ENCODE results near the gene ZNF337.
"Not testable (repeated sequence)": the region's sequence is repeated elsewhere in the genome, so short reads cannot be mapped to it uniquely, and the experiment has no call there.

ZNF337 gene

GRCh38 chr20:25692499-25692898, 4.2 kb downstream of the ZNF337 start:
- no peak for DNase-seq (ENCODE audit: low read depth)

GRCh38 chr20:25690427-25690826, 6.2 kb downstream of the ZNF337 start:
- no peaks in the 10 kb centered on the region for H3K27me3 ChIP-seq (replicated peaks; ENCODE audit: control insufficient read depth, insufficient read depth, low read length)
- no peaks in the 10 kb centered on the region for H3K36me3 ChIP-seq (ENCODE audit: control insufficient read depth, insufficient read depth, low read length, severe bottlenecking)
- no peak overlapping the region for H3K4me3 ChIP-seq (ENCODE audit: low read length)
- no peak for DNase-seq (ENCODE audit: low read depth)
- H3K4me1 ChIP-seq (ENCODE audit: control insufficient read depth, insufficient read depth, low read length), result peaks cover under 1% of the 10 kb centered on the region
- H3K9ac ChIP-seq (ENCODE audit: low read length), result no peak overlapping the region
- H3K9me3 ChIP-seq (ENCODE audit: control insufficient read depth, low read length), result no peaks in the 10 kb centered on the region

More at GRCh38 chr20:25692499-25692898, 4.2 kb downstream of the ZNF337 start:
- H3K27me3 ChIP-seq (replicated peaks; ENCODE audit: control insufficient read depth, insufficient read depth, low read length), result no peaks in the 10 kb centered on the region
- H3K4me1 ChIP-seq (ENCODE audit: control insufficient read depth, insufficient read depth, low read length), result peaks cover 4% of the 10 kb centered on the region
- no peaks in the 10 kb centered on the region for H3K36me3 ChIP-seq (ENCODE audit: control insufficient read depth, insufficient read depth, low read length, severe bottlenecking)
- no peaks in the 10 kb centered on the region for H3K9me3 ChIP-seq (ENCODE audit: control insufficient read depth, low read length)
- no peak overlapping the region for H3K4me3 ChIP-seq (ENCODE audit: low read length)
- no peak overlapping the region for H3K9ac ChIP-seq (ENCODE audit: low read length)

GRCh38 chr20:25686081-25687067, 10.3 kb downstream of the ZNF337 start:
- no peaks in the 10 kb centered on the region for H3K4me1 ChIP-seq (ENCODE audit: control insufficient read depth, insufficient read depth, low read length)
- no peak overlapping the region for H3K4me3 ChIP-seq (ENCODE audit: low read length)
- no peaks in the 10 kb centered on the region for H3K9me3 ChIP-seq (ENCODE audit: control insufficient read depth, low read length)
- DNase-seq (ENCODE audit: low read depth), result no peak
- H3K27me3 ChIP-seq (replicated peaks; ENCODE audit: control insufficient read depth, insufficient read depth, low read length), result no peaks in the 10 kb centered on the region
- no peak overlapping the region for H3K9ac ChIP-seq (ENCODE audit: low read length)
- peaks cover 15% of the 10 kb centered on the region for H3K36me3 ChIP-seq (ENCODE audit: control insufficient read depth, insufficient read depth, low read length, severe bottlenecking)

GRCh38 chr20:25685276-25686080, 11.2 kb downstream of the ZNF337 start:
- DNase-seq (ENCODE audit: low read depth), result no peak
- no peaks in the 10 kb centered on the region for H3K27me3 ChIP-seq (replicated peaks; ENCODE audit: control insufficient read depth, insufficient read depth, low read length)
- peaks cover 24% of the 10 kb centered on the region for H3K36me3 ChIP-seq (ENCODE audit: control insufficient read depth, insufficient read depth, low read length, severe bottlenecking)
- H3K9ac ChIP-seq (ENCODE audit: low read length), result no peak overlapping the region
- H3K4me3 ChIP-seq (ENCODE audit: low read length), result no peak overlapping the region
- H3K9me3 ChIP-seq (ENCODE audit: control insufficient read depth, low read length), result no peaks in the 10 kb centered on the region
- H3K4me1 ChIP-seq (ENCODE audit: control insufficient read depth, insufficient read depth, low read length), result no peaks in the 10 kb centered on the region

GRCh38 chr20:25683826-25684225, 12.8 kb downstream of the ZNF337 start:
- not testable (repeated sequence) for H3K9ac ChIP-seq (ENCODE audit: low read length); H3K4me1 ChIP-seq (ENCODE audit: control insufficient read depth, insufficient read depth, low read length); H3K27me3 ChIP-seq (replicated peaks; ENCODE audit: control insufficient read depth, insufficient read depth, low read length); H3K9me3 ChIP-seq (ENCODE audit: control insufficient read depth, low read length); DNase-seq (ENCODE audit: low read depth); H3K4me3 ChIP-seq (ENCODE audit: low read length)
- peaks cover 26% of the 10 kb centered on the region for H3K36me3 ChIP-seq (ENCODE audit: control insufficient read depth, insufficient read depth, low read length, severe bottlenecking)

- H3K4me3 ChIP-seq (ENCODE audit: low read length), result no peak overlapping the region
- H3K36me3 ChIP-seq (ENCODE audit: control insufficient read depth, insufficient read depth, low read length, severe bottlenecking), result peaks cover 33% of the 10 kb centered on the region
- no peaks in the 10 kb centered on the region for H3K27me3 ChIP-seq (replicated peaks; ENCODE audit: control insufficient read depth, insufficient read depth, low read length)
- H3K4me1 ChIP-seq (ENCODE audit: control insufficient read depth, insufficient read depth, low read length), result no peaks in the 10 kb centered on the region
- DNase-seq (ENCODE audit: low read depth), result no peak
- H3K9me3 ChIP-seq (ENCODE audit: control insufficient read depth, low read length), result no peaks in the 10 kb centered on the region
- H3K9ac ChIP-seq (ENCODE audit: low read length), result no peak overlapping the region
These were observed 13.6 kb downstream of the ZNF337 start for GRCh38 chr20:25683050-25683449.

- Histone ChIP-seq H3K27me3 (replicated peaks; ENCODE audit: control insufficient read depth, insufficient read depth, low read length) (no peaks in the 10 kb centered on the region), H3K4me3 (ENCODE audit: low read length) (no peak overlapping the region), H3K9ac (ENCODE audit: low read length) (no peak overlapping the region), H3K36me3 (ENCODE audit: control insufficient read depth, insufficient read depth, low read length, severe bottlenecking) (peaks cover 57% of the 10 kb centered on the region), H3K9me3 (ENCODE audit: control insufficient read depth, low read length) (no peaks in the 10 kb centered on the region), H3K4me1 (ENCODE audit: control insufficient read depth, insufficient read depth, low read length) (peaks cover 24% of the 10 kb centered on the region)
- peak; percentile 62 for DNase-seq (ENCODE audit: low read depth)
These were observed 20.4 kb downstream of the ZNF337 start for GRCh38 chr20:25676164-25676809.

GRCh38 chr20:25675161-25675560, 21.5 kb downstream of the ZNF337 start:
- no peaks in the 10 kb centered on the region for H3K9me3 ChIP-seq (ENCODE audit: control insufficient read depth, low read length)

GRCh38 chr20:25672659-25673235, 23.9 kb downstream of the ZNF337 start:
- peaks cover 39% of the 10 kb centered on the region for H3K36me3 ChIP-seq (ENCODE audit: control insufficient read depth, insufficient read depth, low read length, severe bottlenecking)

More at GRCh38 chr20:25675161-25675560, 21.5 kb downstream of the ZNF337 start:
- Histone ChIP-seq H3K4me1 (ENCODE audit: control insufficient read depth, insufficient read depth, low read length) (peaks cover 27% of the 10 kb centered on the region), H3K4me3 (ENCODE audit: low read length) (no peak overlapping the region), H3K9ac (ENCODE audit: low read length) (no peak overlapping the region), H3K36me3 (ENCODE audit: control insufficient read depth, insufficient read depth, low read length, severe bottlenecking) (peaks cover 48% of the 10 kb centered on the region), H3K27me3 (replicated peaks; ENCODE audit: control insufficient read depth, insufficient read depth, low read length) (no peaks in the 10 kb centered on the region)
- DNase-seq (ENCODE audit: low read depth), result no peak

GRCh38 chr20:25669826-25670422, 26.7 kb downstream of the ZNF337 start:
- Histone ChIP-seq H3K9ac (ENCODE audit: low read length) (no peak overlapping the region), H3K4me1 (ENCODE audit: control insufficient read depth, insufficient read depth, low read length) (peaks cover 10% of the 10 kb centered on the region), H3K27me3 (replicated peaks; ENCODE audit: control insufficient read depth, insufficient read depth, low read length) (no peaks in the 10 kb centered on the region), H3K9me3 (ENCODE audit: control insufficient read depth, low read length) (no peaks in the 10 kb centered on the region), H3K4me3 (ENCODE audit: low read length) (no peak overlapping the region), H3K36me3 (ENCODE audit: control insufficient read depth, insufficient read depth, low read length, severe bottlenecking) (peaks cover 17% of the 10 kb centered on the region)
- DNase-seq (ENCODE audit: low read depth), result peak; percentile 89

More at GRCh38 chr20:25672659-25673235, 23.9 kb downstream of the ZNF337 start:
- no peaks in the 10 kb centered on the region for H3K9me3 ChIP-seq (ENCODE audit: control insufficient read depth, low read length)
- DNase-seq (ENCODE audit: low read depth), result no peak
- no peaks in the 10 kb centered on the region for H3K27me3 ChIP-seq (replicated peaks; ENCODE audit: control insufficient read depth, insufficient read depth, low read length)
- peaks cover 29% of the 10 kb centered on the region for H3K4me1 ChIP-seq (ENCODE audit: control insufficient read depth, insufficient read depth, low read length)
- H3K9ac ChIP-seq (ENCODE audit: low read length), result no peak overlapping the region
- H3K4me3 ChIP-seq (ENCODE audit: low read length), result no peak overlapping the region
